Stimulated activated CD8-positive, alpha-beta memory T cell treated with anti-CD3 and anti-CD28 coated beads, Interleukin-12 subunit alpha, Interleukin-12 subunit beta, amount 100 ng/mL, for 24 hours (primary cell): ENCODE measurements around the gene S100A4.
"Not testable (repeated sequence)": the region's sequence is repeated elsewhere in the genome, so short reads cannot be mapped to it uniquely, and the experiment has no call there.

Experiments used
- DNase-seq: peaks from one replicate; pipeline ENCODE4 v3.0.0-alpha.2; 2020; ENCODE audit errors: extremely low read depth

The S100A4 gene

GRCh38 chr1:153567621-153568366 is 22.2 kb upstream of the S100A4 start:
- DNase-seq, result no peak

DNA sequence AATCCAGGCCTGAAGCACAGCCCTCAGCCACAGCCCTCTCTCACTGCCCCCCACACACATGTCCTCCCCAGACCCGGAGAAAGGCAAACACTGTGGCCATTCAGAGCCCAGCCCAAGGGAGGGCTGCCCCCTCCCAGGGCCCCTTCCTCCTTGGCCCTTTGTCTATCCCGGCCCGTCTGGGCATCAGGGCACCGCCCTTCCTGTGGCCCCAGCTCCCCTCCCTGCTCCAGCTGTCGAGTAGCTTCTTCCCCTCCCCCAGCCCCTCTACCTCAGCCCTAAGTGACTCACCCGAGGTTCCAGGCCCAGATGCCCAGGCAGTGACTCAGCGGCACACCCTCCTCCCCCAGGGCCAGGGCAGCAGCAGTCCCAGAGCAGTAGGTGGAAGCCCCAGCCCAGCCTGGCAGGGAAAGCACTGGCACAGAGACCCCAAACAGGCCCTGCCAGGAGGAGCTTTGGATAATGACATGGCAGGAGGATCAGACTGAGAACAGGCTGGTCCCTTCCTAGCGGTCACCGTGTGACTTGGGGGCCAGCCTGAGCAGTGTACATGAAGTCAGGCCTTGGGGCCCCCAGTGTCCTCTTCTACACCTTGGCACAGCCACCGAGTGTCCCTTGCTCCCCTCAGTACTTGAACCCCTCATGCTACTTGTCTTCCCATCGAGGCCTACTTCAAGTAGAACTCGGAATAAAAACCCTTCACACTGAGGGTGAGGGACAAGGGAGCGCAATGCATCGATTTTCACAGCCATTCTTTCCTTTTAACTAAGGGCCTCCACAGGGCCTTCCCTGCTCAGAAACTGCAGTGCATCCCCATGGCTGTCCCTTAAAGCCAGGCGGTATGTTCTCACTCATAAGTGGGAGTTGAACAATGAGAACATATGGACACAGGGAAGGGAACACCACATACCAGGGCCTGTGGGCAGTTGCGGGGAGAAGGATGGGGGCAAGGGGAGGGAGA is 21.1 kb upstream of the S100A4 start:
- DNase-seq, result peak; percentile 63

GRCh38 chr1:153565529-153566374 is 20.1 kb upstream of the S100A4 start, which contains the start of gene S100A2:
Gene S100A2 (minus strand): TSS chr1:153565844. CDS start chr1:153563877, 1,967 bp downstream.
- DNase-seq, result no peak

GRCh38 chr1:153563991-153564390 is 18.4 kb upstream of the S100A4 start:
- no peak for DNase-seq

GRCh38 chr1:153563483-153563901 is 17.9 kb upstream of the S100A4 start:
- no peak for DNase-seq

DNA sequence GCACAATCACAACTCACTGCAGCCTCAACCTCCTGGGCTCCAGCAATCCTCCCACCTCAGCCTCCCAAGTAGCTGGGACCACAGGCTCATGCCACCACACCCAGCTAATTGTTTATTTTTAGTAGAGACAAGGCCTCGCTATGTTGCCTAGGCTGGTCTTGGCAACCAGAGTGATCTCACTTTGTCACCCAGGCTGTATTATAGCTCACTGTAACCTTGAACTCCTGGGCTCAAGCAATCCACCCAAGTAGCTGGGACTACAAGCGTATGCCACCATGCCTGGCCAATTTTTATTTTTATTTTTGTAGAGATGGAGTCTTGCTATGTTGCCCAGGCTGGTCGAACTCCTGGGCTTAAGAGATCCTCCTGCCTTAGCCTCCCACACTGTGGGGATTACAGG is 16.4 kb upstream of the S100A4 start:
- not testable (repeated sequence) for DNase-seq

DNA sequence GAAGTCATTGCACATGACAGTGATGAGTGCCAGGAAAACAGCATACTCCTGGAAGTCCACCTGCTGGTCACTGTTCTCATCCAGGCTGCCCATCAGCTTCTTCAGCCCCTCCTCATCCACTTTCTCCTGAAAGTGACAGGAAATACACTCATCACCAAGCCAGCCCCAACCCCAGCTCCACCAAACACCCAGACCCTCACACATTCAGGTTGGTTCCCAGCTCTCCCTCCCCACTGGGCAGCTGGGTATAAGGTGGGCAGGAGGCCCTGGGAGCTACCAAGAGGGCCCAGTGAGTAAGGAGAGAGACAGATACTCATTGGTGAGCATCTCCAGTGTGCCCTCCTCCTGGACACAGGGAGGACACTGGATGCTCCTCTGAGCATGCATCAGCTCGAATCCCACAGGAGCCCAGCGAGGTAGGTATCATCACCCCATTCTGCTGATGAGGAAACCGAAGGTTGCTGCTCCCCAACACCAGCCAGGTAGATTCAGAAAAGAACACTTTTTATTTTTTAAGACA is 15.9 kb upstream of the S100A4 start:
- DNase-seq, result no peak

DNA sequence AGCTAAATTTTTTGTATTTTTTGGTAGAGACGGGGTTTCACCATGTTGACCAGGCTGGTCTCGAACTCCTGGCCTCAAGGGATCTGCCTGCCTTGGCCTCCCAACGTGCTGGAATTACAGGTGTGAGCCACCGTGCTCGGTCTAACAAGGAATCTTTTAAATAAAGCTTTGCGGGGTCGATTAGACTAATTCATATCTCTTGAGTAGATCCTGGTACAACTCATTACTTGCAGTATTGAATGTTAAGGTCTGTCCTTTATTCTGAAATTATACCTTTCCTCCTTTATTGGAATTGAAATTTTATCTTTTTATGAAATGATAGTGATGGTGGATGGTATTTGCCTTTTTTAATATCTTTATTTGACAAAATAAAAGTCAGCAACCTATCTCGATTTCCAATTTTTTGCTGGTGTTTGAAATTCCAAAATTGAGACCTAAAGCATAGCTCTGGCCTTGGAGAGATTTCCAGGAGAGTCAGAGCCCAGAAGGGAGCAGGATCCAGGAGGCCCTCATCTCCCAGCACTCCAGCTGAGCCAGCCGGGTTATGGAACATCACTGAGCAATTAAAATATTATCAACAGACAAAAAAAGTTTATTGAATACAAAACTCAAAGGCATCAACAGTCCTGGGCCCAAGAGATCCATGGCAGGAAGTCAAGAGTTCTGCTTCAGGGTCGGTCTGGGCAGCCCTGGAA is 15.3 kb upstream of the S100A4 start:
- DNase-seq, result no peak

DNA sequence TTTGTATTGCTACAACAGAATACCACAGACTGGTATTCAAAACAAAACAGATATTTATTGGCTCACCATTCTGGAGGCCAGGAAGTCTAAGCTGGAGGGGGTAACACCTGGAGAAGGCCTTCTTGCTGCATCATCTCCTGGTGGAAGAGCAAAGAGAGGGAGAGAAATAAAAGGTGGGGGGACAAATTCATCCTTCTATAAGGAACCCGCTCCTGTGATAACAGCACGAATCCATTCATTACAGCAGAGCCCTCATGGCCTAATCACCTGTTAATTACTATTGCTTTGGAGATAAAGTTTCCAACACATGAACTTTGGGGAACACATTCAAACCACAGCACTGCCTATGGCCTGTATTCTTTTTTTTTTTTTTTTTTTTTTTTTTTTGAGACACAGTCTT is 14.6 kb upstream of the S100A4 start:
- no peak for DNase-seq

- no peak for DNase-seq
These were observed 12.3 kb upstream of the S100A4 start for GRCh38 chr1:153557877-153558276.

DNA sequence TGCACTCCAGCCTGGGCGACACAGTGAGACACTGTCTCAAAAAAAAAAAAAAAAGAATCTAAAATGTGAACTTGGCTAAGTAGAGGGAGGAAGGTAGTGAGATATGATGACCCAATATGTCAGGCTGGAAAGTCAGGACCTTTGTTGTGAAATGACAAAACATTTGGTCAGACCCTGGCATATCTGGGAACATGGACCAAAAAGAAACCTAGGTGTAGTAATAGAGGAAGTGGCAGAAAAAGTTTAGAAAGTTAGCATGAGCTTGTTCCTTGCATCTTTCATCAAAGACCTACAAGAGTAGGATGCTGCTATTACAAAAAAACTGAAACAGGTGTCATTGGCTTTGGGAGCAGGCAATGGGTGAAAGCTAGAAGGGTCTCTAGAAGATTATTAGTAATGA is 10.7 kb upstream of the S100A4 start:
- DNase-seq, result no peak

GRCh38 chr1:153553830-153554541 is 8.4 kb upstream of the S100A4 start:
- no peak for DNase-seq

GRCh38 chr1:153553096-153553495 is 7.5 kb upstream of the S100A4 start:
- DNase-seq, result no peak

GRCh38 chr1:153552335-153552734 is 6.7 kb upstream of the S100A4 start:
- no peak for DNase-seq

- no peak for DNase-seq
These were observed 5.4 kb upstream of the S100A4 start for GRCh38 chr1:153550827-153551500.

- DNase-seq, result no peak
These were observed 4.8 kb upstream of the S100A4 start for GRCh38 chr1:153550398-153550758.

DNA sequence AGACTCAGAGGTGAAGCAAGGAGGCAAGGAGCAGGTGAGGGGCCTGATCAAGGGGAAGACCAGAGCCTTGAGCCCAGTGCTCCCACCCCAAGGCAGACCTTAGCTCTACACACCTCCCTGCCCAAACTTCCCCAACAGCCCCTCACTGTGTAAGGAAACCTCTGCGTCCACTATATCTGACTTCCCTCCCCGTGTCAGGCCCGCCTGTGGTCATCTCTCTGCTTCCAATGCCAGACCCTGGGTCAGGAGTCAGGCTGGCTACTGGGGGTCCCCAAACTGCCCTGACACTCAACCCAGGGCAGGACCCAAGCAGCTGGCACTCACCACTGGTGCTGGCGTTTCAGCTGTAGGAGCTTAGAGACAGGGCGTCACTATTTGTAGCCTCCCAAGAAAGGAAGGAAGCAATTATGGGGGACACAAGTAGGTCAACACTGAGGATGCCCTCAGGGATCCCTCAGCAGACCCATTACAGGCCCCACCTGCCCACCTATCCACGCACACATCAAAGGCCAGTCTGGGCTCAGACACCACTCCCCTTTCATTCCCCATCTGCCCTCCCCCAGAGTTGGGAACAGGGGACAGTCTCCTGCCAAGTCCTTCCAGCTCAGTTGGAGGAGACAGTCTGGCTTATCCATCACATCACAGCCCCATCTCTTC is 4.3 kb upstream of the S100A4 start:
- no peak for DNase-seq

- no peak for DNase-seq
These were observed 3.4 kb upstream of the S100A4 start, which contains the start of gene S100A3 for GRCh38 chr1:153548722-153549688. Gene S100A3 (minus strand): TSS chr1:153549258. CDS start chr1:153548485, 773 bp downstream.
